Measurements from ENCODE around the gene C1orf53. TPM values are rescaled to one million over a fixed set of nuclear protein-coding genes. Genes with fewer than 3 reads are reported as not detected.
"Not testable (repeated sequence)": the region's sequence is repeated elsewhere in the genome, so short reads cannot be mapped to it uniquely, and the experiment has no call there.

The C1orf53 gene
- total RNA-seq (1 to 10 TPM; 2.1 to 2.4 TPM), polyA plus RNA-seq (ENCODE audit: insufficient read length in 2 of 2) (1 to 10 TPM; 2.9 to 4.6 TPM)
- long read RNA-seq, donor 1, partial matches to known transcripts = 0 of 1 reads
- long read RNA-seq, donor 1, other reads (novel, unspliced or antisense) = 0 of 1 reads
- long read RNA-seq, donor 2, partial matches to known transcripts = 0 of 2 reads
- long read RNA-seq, donor 2, other reads (novel, unspliced or antisense) = 0 of 2 reads
- long read RNA-seq, donor 3, partial matches to known transcripts = 0 of 1 reads
- long read RNA-seq, donor 3, other reads (novel, unspliced or antisense) = 0 of 1 reads
- long read RNA-seq, donor 4, transcript C1orf53-201 (3 exons, 588 nt) = major isoform, 13 of 13 reads
- long read RNA-seq, donor 4, partial matches to known transcripts = 0 of 13 reads
- long read RNA-seq, donor 4, other reads (novel, unspliced or antisense) = 0 of 13 reads

DNA sequence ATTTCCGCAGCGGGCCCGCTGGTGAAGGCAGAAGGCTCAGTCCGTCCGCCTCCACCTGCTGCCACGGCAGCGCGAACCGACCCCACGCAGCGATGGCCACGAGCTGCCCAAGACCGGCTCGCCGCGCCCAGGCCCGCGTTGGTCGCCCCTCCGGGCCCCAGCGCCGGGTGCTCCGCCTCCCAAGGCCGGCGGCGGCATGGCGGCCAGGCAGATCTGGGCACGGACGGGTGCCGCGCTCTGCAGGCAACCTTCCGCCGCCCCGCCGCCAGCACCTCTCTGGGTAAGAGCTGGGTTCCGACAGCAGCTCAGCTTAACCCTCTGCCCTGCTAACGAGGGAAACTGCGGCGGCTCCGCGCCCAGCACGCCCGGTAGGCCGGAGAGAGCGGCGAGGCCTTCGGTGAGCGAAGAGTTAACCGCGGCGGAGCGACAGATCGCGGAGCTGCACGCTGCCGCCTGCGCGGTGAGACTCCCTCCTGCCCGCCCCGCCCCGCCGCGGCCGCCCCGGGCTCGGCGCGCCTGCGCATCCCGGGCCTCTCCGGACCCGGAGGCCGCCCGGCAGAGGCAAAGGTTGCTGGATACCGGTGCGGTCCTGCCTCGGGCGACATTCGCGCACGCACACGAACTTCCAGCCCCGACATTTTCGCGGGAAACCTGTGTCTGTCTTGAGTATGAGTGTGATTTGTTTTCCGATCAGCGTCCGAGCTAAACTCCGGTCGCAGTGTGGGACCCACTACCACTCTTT, at the start of gene C1orf53:
TSS of gene C1orf53 (plus strand) at position 177 of the 742 bp plus-strand sequence. CDS start at position 197, 20 bp downstream.
- no peaks in the 10 kb centered on the region for H3K36me3 ChIP-seq (ENCODE audit: control insufficient read depth, insufficient read depth, low read length)
- DNase-seq (ENCODE audit: low read depth in 4 of 6, low spot score in 6 of 6) = peak in 5 of 6 donors; percentile 78 to 97 (median 85)
- peak within 1 kb of the TSS; percentile 76 for H3K27ac ChIP-seq (ENCODE audit: low read depth, low read length)
- H3K4me1 ChIP-seq (ENCODE audit: control insufficient read depth, insufficient read depth, low read length) = no peaks in the 10 kb centered on the region
- no peaks in the 10 kb centered on the region for H3K9me3 ChIP-seq (ENCODE audit: control insufficient read depth, insufficient read depth, low read length)
- peak within 1 kb of the TSS; percentile 80 for H3K4me3 ChIP-seq (ENCODE audit: low read depth, low read length)
- peaks cover 50% of the 10 kb centered on the region for H3K27me3 ChIP-seq (ENCODE audit: control insufficient read depth, insufficient read depth, low read length)
- under 1% methylated on average over 90 of the region's 90 CpGs for WGBS (ENCODE audit: insufficient coverage)

DNA sequence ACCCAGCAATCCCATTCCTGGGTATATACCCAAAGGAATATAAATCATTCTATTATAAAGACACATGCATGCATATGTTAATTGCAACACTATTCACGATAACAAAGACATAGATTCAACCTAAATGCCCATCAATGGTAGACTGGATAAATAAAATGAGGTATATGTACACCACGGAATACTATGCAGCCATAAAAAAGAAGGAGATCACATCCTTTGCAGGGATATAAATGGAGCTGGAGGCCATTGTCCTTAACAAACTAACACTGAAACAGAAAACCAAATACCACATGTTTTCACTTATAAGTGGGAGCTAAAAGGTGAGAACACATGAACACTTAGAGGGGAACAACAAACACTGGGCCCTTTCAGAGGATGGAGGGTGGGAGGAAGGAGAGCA, 46.7 kb upstream of the C1orf53 start:
- H3K9me3 ChIP-seq (ENCODE audit: control insufficient read depth, insufficient read depth, low read length); H3K27ac ChIP-seq (ENCODE audit: low read depth, low read length); H3K36me3 ChIP-seq (ENCODE audit: control insufficient read depth, insufficient read depth, low read length); H3K27me3 ChIP-seq (ENCODE audit: control insufficient read depth, insufficient read depth, low read length); DNase-seq (ENCODE audit: low read depth in 4 of 6, low spot score in 6 of 6); H3K4me3 ChIP-seq (ENCODE audit: low read depth, low read length); H3K4me1 ChIP-seq (ENCODE audit: control insufficient read depth, insufficient read depth, low read length): not testable (repeated sequence)
- WGBS (ENCODE audit: insufficient coverage) = no CpG with 5 or more reads among the region's 2 CpGs

DNA sequence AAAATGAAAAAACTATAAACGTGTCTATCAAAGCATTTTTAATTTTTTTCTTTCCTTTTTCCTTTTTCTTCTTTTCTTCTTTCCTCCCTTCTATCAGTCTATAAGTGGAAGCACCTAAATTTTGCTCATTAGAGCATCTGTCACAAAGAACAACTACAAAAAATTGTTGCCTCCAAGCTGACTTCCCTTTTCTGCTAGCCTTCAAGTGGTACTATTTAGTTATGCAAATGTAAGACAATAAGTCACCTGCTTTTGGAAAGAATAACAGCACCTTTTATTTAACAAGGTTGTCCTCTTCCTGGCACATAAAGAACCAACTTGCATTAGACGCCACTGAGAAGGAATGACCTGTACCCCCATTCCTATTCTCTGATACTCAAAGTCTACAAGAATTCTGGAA, 45.0 kb upstream of the C1orf53 start:
- H3K36me3 ChIP-seq (ENCODE audit: control insufficient read depth, insufficient read depth, low read length) = no peaks in the 10 kb centered on the region
- no peaks in the 10 kb centered on the region for H3K9me3 ChIP-seq (ENCODE audit: control insufficient read depth, insufficient read depth, low read length)
- no peak overlapping the region for H3K27ac ChIP-seq (ENCODE audit: low read depth, low read length)
- WGBS (ENCODE audit: insufficient coverage) = no CpG with 5 or more reads among the region's 2 CpGs
- peaks cover 4% of the 10 kb centered on the region for H3K4me1 ChIP-seq (ENCODE audit: control insufficient read depth, insufficient read depth, low read length)
- no peak overlapping the region for H3K4me3 ChIP-seq (ENCODE audit: low read depth, low read length)
- H3K27me3 ChIP-seq (ENCODE audit: control insufficient read depth, insufficient read depth, low read length) = no peaks in the 10 kb centered on the region
- DNase-seq (ENCODE audit: low read depth in 4 of 6, low spot score in 6 of 6) = no peak

DNA sequence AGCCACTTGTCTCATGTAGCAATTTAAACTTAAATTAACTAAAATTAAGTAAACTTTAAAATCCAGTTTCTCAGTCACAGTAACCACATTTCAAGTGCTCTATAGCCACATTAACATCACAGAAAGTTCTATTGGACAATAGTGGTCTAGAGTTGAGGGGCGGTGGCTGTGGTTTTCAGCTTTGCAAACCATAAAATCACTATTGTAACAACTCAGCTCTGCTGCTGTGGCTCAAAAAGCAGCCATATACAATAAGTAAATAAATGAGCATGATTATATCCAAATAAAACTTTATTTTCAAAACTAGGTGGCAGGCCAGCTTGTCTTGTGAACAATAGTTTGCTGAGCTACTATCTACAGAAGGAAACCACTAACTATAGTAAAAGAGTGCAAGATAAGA, 43.4 kb upstream of the C1orf53 start:
- DNase-seq (ENCODE audit: low read depth in 4 of 6, low spot score in 6 of 6) = no peak
- H3K27ac ChIP-seq (ENCODE audit: low read depth, low read length) = no peak overlapping the region
- WGBS (ENCODE audit: insufficient coverage) = no CpG with 5 or more reads among the region's 1 CpG
- no peak overlapping the region for H3K4me3 ChIP-seq (ENCODE audit: low read depth, low read length)
- no peaks in the 10 kb centered on the region for H3K27me3 ChIP-seq (ENCODE audit: control insufficient read depth, insufficient read depth, low read length)
- H3K4me1 ChIP-seq (ENCODE audit: control insufficient read depth, insufficient read depth, low read length) = peaks cover 4% of the 10 kb centered on the region
- no peaks in the 10 kb centered on the region for H3K9me3 ChIP-seq (ENCODE audit: control insufficient read depth, insufficient read depth, low read length)
- no peaks in the 10 kb centered on the region for H3K36me3 ChIP-seq (ENCODE audit: control insufficient read depth, insufficient read depth, low read length)

DNA sequence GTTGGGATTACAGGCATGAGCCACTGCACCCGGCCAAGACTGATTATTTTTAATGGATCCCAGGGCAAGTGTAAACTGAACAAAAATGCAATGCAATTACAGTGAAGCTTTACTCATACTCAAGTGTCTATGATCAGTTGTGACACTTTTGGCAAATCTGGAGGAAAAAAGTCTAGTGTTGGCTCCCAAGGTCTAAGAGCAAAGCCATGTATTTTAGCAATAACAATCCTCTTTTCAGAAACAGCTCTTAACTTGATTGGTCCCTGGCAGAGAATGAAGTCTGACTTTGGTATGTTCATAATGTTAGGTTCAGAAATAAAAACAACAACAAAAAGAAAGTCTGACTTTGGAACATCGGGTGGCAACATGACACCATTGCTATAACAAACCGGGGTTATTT, 40.2 kb upstream of the C1orf53 start:
- Histone ChIP-seq H3K9me3 (ENCODE audit: control insufficient read depth, insufficient read depth, low read length) (no peaks in the 10 kb centered on the region), H3K27me3 (ENCODE audit: control insufficient read depth, insufficient read depth, low read length) (no peaks in the 10 kb centered on the region), H3K27ac (ENCODE audit: low read depth, low read length) (no peak overlapping the region), H3K4me1 (ENCODE audit: control insufficient read depth, insufficient read depth, low read length) (peaks cover 4% of the 10 kb centered on the region), H3K4me3 (ENCODE audit: low read depth, low read length) (no peak overlapping the region), H3K36me3 (ENCODE audit: control insufficient read depth, insufficient read depth, low read length) (no peaks in the 10 kb centered on the region)
- no peak for DNase-seq (ENCODE audit: low read depth in 4 of 6, low spot score in 6 of 6)
- WGBS (ENCODE audit: insufficient coverage) = 88% methylated on average over 1 of the region's 3 CpGs

DNA sequence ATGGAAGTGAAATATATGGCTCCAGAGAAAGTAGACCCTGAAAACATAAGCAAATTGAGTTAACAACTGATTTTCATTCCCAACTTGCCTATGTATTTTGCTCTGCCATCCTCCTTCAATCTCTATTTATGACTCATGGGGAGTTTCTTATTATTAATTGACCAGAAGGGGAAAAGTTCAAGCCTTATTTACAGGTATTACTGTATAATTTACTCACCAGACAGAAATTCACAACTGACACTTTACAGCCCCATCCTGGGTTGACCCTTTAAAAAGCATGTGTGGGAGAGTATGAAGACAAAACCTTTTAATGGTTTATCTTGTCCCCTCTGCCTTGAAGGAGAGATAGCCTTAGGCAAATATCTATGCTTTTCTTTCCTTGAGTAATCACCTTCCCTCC, 39.8 kb upstream of the C1orf53 start:
- Histone ChIP-seq H3K9me3 (ENCODE audit: control insufficient read depth, insufficient read depth, low read length) (no peaks in the 10 kb centered on the region), H3K36me3 (ENCODE audit: control insufficient read depth, insufficient read depth, low read length) (no peaks in the 10 kb centered on the region), H3K27me3 (ENCODE audit: control insufficient read depth, insufficient read depth, low read length) (no peaks in the 10 kb centered on the region), H3K27ac (ENCODE audit: low read depth, low read length) (no peak overlapping the region), H3K4me3 (ENCODE audit: low read depth, low read length) (no peak overlapping the region), H3K4me1 (ENCODE audit: control insufficient read depth, insufficient read depth, low read length) (peaks cover 4% of the 10 kb centered on the region)
- DNase-seq (ENCODE audit: low read depth in 4 of 6, low spot score in 6 of 6) = no peak

DNA sequence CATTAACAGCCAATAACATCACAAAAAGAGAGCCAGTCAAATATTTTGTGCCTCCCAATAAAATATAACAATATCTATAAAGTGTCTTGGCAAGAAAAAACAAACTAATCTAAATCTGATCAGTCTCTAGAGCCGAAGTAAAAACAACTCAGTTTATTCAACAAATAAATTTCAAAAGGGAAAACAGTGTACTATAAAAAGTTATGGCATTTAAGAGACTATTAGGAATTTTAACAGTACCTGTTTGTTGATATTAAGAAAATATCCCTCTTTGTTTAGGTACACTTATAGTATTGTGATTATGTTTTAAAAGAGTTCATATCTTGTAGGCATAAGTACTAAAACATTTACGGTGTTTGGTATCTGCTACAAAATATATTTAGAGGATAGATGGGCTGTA, 36.6 kb upstream of the C1orf53 start:
- no CpG with 5 or more reads among the region's 2 CpGs for WGBS (ENCODE audit: insufficient coverage)
- no peak for DNase-seq (ENCODE audit: low read depth in 4 of 6, low spot score in 6 of 6)
- H3K36me3 ChIP-seq (ENCODE audit: control insufficient read depth, insufficient read depth, low read length) = no peaks in the 10 kb centered on the region
- no peaks in the 10 kb centered on the region for H3K4me1 ChIP-seq (ENCODE audit: control insufficient read depth, insufficient read depth, low read length)
- no peaks in the 10 kb centered on the region for H3K9me3 ChIP-seq (ENCODE audit: control insufficient read depth, insufficient read depth, low read length)
- no peak overlapping the region for H3K4me3 ChIP-seq (ENCODE audit: low read depth, low read length)
- H3K27me3 ChIP-seq (ENCODE audit: control insufficient read depth, insufficient read depth, low read length) = no peaks in the 10 kb centered on the region
- H3K27ac ChIP-seq (ENCODE audit: low read depth, low read length) = no peak overlapping the region

DNA sequence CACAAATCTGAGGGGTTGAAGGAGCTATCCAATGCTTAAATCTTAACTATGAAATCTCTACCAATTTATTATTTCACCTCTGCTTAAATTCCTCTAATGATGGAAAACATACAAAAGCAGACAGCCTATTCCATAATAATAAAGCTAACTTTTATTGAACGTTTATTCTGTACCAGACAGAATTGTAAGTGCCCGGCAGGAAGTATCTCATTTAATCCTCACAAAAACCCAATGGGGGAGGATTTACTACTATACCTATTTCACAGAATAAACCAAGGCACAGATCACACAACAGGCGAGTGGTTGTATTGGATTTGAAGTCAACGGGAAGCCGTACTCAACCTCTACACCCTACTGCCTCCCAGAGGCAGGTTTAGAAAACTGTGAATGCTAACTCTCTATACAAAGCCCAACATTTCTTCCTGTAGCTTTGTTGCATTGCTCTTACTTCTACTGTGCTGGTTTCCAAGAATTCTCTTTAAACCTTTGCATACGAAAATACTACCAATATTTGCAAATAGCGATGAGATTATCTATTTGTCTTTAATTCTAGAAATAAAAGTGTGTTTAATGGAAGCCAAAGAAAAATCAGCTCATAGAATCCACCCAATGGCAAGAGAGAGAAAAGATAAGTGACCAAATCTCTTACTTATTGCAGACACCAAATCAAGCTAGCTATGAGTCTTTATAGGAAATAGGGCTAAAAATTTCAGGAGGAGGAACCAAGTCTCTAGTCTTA, 33.5 kb upstream of the C1orf53 start:
- Histone ChIP-seq H3K27ac (ENCODE audit: low read depth, low read length) (no peak overlapping the region), H3K36me3 (ENCODE audit: control insufficient read depth, insufficient read depth, low read length) (no peaks in the 10 kb centered on the region), H3K27me3 (ENCODE audit: control insufficient read depth, insufficient read depth, low read length) (no peaks in the 10 kb centered on the region), H3K4me1 (ENCODE audit: control insufficient read depth, insufficient read depth, low read length) (no peaks in the 10 kb centered on the region), H3K9me3 (ENCODE audit: control insufficient read depth, insufficient read depth, low read length) (no peaks in the 10 kb centered on the region), H3K4me3 (ENCODE audit: low read depth, low read length) (no peak overlapping the region)
- DNase-seq (ENCODE audit: low read depth in 4 of 6, low spot score in 6 of 6) = peak in 2 of 6 donors; percentile 7 to 28
- no CpG with 5 or more reads among the region's 7 CpGs for WGBS (ENCODE audit: insufficient coverage)

DNA sequence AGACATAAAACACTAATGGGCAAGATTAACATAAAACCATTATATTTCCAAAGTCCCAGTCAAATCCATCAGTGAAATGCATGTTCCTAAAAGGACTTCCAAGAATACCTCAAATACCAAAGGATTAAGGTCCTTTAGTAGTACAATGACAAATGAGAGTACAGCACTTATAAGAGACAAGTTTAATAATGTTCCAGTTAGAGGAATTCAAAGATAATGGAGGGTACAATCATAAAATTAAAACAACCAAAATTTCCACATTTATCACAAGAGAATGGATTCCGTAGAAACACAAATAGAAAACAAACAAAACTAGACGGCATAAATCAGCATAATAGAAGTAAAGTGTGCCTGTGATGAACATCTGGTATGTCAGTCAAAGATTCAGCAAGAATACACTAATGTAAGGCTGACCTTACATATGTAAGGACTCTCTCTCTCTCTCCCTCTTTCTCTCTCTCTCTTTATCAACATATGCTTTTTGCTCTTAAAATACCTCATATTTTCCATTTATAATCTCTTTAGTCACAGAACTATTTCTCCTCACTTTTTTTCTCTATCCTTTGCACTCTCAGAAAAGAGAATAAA, 32.8 kb upstream of the C1orf53 start:
- no CpG with 5 or more reads among the region's 2 CpGs for WGBS (ENCODE audit: insufficient coverage)
- H3K4me3 ChIP-seq (ENCODE audit: low read depth, low read length) = no peak overlapping the region
- no peaks in the 10 kb centered on the region for H3K4me1 ChIP-seq (ENCODE audit: control insufficient read depth, insufficient read depth, low read length)
- H3K27me3 ChIP-seq (ENCODE audit: control insufficient read depth, insufficient read depth, low read length) = no peaks in the 10 kb centered on the region
- DNase-seq (ENCODE audit: low read depth in 4 of 6, low spot score in 6 of 6) = no peak
- H3K27ac ChIP-seq (ENCODE audit: low read depth, low read length) = no peak overlapping the region
- no peaks in the 10 kb centered on the region for H3K9me3 ChIP-seq (ENCODE audit: control insufficient read depth, insufficient read depth, low read length)
- H3K36me3 ChIP-seq (ENCODE audit: control insufficient read depth, insufficient read depth, low read length) = no peaks in the 10 kb centered on the region
